ENCODE data around the gene TP53. TPM values are rescaled to one million over a fixed set of nuclear protein-coding genes. Genes with fewer than 3 reads are reported as not detected.

The TP53 gene
- total RNA-seq, 1 experiment from 2014 or later = 9.2 TPM

DNA sequence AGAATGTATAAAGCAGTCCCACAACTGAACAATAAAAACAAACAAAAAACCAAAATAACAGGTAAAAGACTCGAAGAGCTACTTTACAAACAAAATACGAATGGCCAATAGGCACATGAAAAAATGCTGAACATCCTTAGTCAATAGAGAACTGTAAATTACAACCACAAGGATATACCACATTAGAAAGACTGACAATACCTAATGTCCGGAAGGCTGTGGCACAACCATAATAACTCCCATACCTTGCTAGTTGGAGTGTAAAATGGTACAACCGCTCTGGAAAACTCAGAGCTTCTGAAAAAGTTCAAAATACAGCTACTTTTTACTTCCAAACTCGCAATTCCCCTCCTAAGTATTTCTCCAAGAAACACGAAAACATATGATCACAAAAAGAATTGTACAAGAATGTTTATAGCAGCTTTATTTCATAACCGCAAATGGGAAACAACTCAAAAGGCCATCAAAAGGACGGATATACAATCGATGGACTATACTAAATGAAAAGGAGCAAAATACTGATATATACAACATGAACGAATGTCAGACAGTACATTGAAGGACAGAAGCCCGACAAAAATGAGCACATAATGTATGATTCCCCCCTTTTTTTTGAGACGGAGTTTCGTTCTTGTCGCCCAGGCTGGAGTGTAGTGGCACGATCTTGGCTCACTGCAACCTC lies 2.3 kb downstream of the TP53 start:
- POLR2A ChIA-PET = interaction anchor here (1.7 to 3.5 kb wide), 2 partner anchors 34 to 57 kb away, joined by 6 to 24 read pairs; partner anchors contain the start of genes ATP1B2 and SAT2
- CTCF ChIA-PET = interaction anchor here (0.5 kb wide), 1 partner anchor 245 kb away, joined by 4 read pairs; no protein-coding TSS in a partner anchor
- H3K27me3 Mint-ChIP-seq (ENCODE audit: insufficient read depth, unreplicated experiment) = no peaks in the 10 kb centered on the region
- no peak for DNase-seq
- H3K27me3 ChIP-seq (replicated peaks; ENCODE audit: control insufficient read depth, insufficient read depth, low read length) = no peaks in the 10 kb centered on the region
- no TSS peak for BruUV-seq (replicated peaks)
- 0 out of 2 replicates have a peak, but pooled peaks cover 6% of the 10 kb centered on the region for H3K4me1 ChIP-seq
- intact Hi-C loops (cut with micrococcal nuclease; ENCODE audit: unreplicated experiment) = loop anchor here (5.0 kb wide), 1 partner anchor 248 kb away; the partner anchor contains the start of genes FGF11 and TMEM102
- H3K27ac Mint-ChIP-seq (ENCODE audit: unreplicated experiment) = peak overlapping the region; percentile 100
- no peaks in the 10 kb centered on the region for H3K9me3 Mint-ChIP-seq (ENCODE audit: unreplicated experiment)
- no peaks in the 10 kb centered on the region for H3K4me1 Mint-ChIP-seq (ENCODE audit: low read depth, unreplicated experiment)
- H3K36me3 ChIP-seq (ENCODE audit: control insufficient read depth, insufficient read depth, low read length) = no peaks in the 10 kb centered on the region
- no peaks in the 10 kb centered on the region for H3K9me3 ChIP-seq
- peak overlapping the region; percentile 91 for H3K4me3 Mint-ChIP-seq (ENCODE audit: unreplicated experiment)
- peak overlapping the region; percentile 82 for H3K4me3 ChIP-seq (ENCODE audit: low read depth, low read length)
- peaks cover 29% of the 10 kb centered on the region for H3K36me3 Mint-ChIP-seq (ENCODE audit: insufficient read depth, unreplicated experiment)
- TF ChIP-seq, protein P1, sequence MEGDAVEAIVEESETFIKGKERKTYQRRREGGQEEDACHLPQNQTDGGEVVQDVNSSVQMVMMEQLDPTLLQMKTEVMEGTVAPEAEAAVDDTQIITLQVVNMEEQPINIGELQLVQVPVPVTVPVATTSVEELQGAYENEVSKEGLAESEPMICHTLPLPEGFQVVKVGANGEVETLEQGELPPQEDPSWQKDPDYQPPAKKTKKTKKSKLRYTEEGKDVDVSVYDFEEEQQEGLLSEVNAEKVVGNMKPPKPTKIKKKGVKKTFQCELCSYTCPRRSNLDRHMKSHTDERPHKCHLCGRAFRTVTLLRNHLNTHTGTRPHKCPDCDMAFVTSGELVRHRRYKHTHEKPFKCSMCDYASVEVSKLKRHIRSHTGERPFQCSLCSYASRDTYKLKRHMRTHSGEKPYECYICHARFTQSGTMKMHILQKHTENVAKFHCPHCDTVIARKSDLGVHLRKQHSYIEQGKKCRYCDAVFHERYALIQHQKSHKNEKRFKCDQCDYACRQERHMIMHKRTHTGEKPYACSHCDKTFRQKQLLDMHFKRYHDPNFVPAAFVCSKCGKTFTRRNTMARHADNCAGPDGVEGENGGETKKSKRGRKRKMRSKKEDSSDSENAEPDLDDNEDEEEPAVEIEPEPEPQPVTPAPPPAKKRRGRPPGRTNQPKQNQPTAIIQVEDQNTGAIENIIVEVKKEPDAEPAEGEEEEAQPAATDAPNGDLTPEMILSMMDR (IDR thresholded peaks at IDR 0.05; ENCODE audit: insufficient read depth in 1 of 2, low read depth in 1 of 2, low read length in 1 of 2, severe bottlenecking in 1 of 2, unreplicated experiment in 1 of 2) = no peak

DNA sequence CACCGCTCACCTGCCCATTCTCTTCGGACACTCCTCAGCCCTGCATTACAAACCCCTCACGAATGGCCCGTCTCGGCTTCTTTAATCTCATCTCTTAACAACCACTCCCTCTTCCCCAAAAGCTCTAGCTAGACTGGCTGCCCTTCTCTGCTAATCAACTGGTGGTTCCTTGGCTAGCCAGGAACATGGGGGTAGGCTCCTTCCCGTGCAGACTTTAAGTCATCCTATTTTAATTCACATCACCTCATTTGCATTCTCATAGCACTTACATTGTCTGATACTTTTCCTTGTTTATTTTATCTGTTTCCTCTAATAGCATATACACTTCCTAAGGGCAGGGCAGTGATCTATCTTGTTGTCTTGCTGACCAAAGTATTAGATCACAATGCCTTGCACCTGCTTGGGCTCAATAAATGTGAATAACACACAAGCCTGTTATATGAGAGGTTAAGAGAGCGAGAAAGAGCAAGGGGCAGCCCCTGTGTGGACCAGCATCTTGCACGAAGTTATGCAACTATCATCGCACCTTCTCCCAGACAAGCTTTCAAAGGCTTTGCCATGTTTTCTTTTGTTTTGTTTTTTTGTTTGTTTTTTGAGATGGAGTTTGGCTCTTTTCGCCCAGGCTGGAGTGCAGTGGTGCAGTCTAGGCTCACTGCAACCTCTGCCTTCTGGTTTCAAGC lies 9.8 kb downstream of the TP53 start:
- Histone ChIP-seq H3K4me3 (ENCODE audit: low read depth, low read length) (no peak overlapping the region), H3K4me1 (no peaks in the 10 kb centered on the region), H3K27me3 (replicated peaks; ENCODE audit: control insufficient read depth, insufficient read depth, low read length) (no peaks in the 10 kb centered on the region), H3K36me3 (ENCODE audit: control insufficient read depth, insufficient read depth, low read length) (no peaks in the 10 kb centered on the region; the same call in 1 of the 2 replicates), H3K9me3 (no peaks in the 10 kb centered on the region)
- TF ChIP-seq, protein P1 (IDR thresholded peaks at IDR 0.05; ENCODE audit: insufficient read depth in 1 of 2, low read depth in 1 of 2, low read length in 1 of 2, severe bottlenecking in 1 of 2, unreplicated experiment in 1 of 2) = no peak
- intact Hi-C loops (cut with micrococcal nuclease; ENCODE audit: unreplicated experiment) = no loop called here
- no peak for DNase-seq
- no peak overlapping the region for H3K27ac Mint-ChIP-seq (ENCODE audit: unreplicated experiment)
- POLR2A ChIA-PET = no interaction called here
- no peaks in the 10 kb centered on the region for H3K4me1 Mint-ChIP-seq (ENCODE audit: low read depth, unreplicated experiment)
- no peak overlapping the region for H3K4me3 Mint-ChIP-seq (ENCODE audit: unreplicated experiment)
- H3K27me3 Mint-ChIP-seq (ENCODE audit: insufficient read depth, unreplicated experiment) = no peaks in the 10 kb centered on the region
- no TSS peak for BruUV-seq (replicated peaks)
- H3K36me3 Mint-ChIP-seq (ENCODE audit: insufficient read depth, unreplicated experiment) = peaks cover 41% of the 10 kb centered on the region
- CTCF ChIA-PET = no interaction called here
- H3K9me3 Mint-ChIP-seq (ENCODE audit: unreplicated experiment) = peaks cover 10% of the 10 kb centered on the region

DNA sequence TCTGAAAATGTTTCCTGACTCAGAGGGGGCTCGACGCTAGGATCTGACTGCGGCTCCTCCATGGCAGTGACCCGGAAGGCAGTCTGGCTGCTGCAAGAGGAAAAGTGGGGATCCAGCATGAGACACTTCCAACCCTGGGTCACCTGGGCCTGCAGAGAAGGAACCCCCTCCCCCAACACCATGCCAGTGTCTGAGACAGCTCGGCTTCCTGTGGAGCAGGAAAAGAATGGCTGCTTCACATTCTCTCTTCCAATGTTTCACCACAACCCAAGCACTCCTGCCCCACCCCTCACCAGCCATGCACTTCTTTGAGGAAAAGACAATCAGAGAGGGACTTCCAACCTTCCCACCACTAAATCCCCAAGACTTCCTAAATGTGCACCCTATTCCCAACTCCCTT lies 10.8 kb downstream of the TP53 start:
- Histone ChIP-seq H3K9me3 (no peaks in the 10 kb centered on the region), H3K27me3 (replicated peaks; ENCODE audit: control insufficient read depth, insufficient read depth, low read length) (no peaks in the 10 kb centered on the region), H3K4me3 (ENCODE audit: low read depth, low read length) (no peak overlapping the region), H3K4me1 (no peaks in the 10 kb centered on the region), H3K36me3 (ENCODE audit: control insufficient read depth, insufficient read depth, low read length) (no peaks in the 10 kb centered on the region; the same call in 1 of the 2 replicates)
- H3K27me3 Mint-ChIP-seq (ENCODE audit: insufficient read depth, unreplicated experiment) = no peaks in the 10 kb centered on the region
- no peak overlapping the region for H3K4me3 Mint-ChIP-seq (ENCODE audit: unreplicated experiment)
- BruUV-seq (replicated peaks) = no TSS peak
- ChIA-PET CTCF (no interaction called here), POLR2A (no interaction called here)
- intact Hi-C loops (cut with micrococcal nuclease; ENCODE audit: unreplicated experiment) = no loop called here
- peaks cover 10% of the 10 kb centered on the region for H3K9me3 Mint-ChIP-seq (ENCODE audit: unreplicated experiment)
- TF ChIP-seq, protein P1 (IDR thresholded peaks at IDR 0.05; ENCODE audit: insufficient read depth in 1 of 2, low read depth in 1 of 2, low read length in 1 of 2, severe bottlenecking in 1 of 2, unreplicated experiment in 1 of 2) = no peak
- H3K4me1 Mint-ChIP-seq (ENCODE audit: low read depth, unreplicated experiment) = no peaks in the 10 kb centered on the region
- no peak for DNase-seq
- peaks cover 39% of the 10 kb centered on the region for H3K36me3 Mint-ChIP-seq (ENCODE audit: insufficient read depth, unreplicated experiment)
- no peak overlapping the region for H3K27ac Mint-ChIP-seq (ENCODE audit: unreplicated experiment)
